SK-N-SH treated with all-trans-retinoic acid at 6 μM for 48 hours (cell line): ENCODE data around the gene SLC25A36.
"Not testable (repeated sequence)": the region's sequence is repeated elsewhere in the genome, so short reads cannot be mapped to it uniquely, and the experiment has no call there.

ENCODE experiments used
- ATAC-seq: fragments of 200-7000 bp; cut with Tn5 transposase; 3 replicates; pipeline ENCODE4 v1.9.1; 2020; ENCODE audit warnings: mild to moderate bottlenecking, moderate library complexity
- ARNTL ChIP-seq: fragments of 450-650 bp; formaldehyde crosslinking; IDR thresholded peaks from 2 replicates; pipeline ENCODE4 v1.5.0; 2020; ENCODE audit warnings: low read depth, mild to moderate bottlenecking, moderate library complexity, borderline replicate concordance
- CREB5 ChIP-seq: fragments of 250-450 bp; sonication (Bioruptor Pico); IDR thresholded peaks from 2 replicates; pipeline ENCODE4 v1.5.1; 2020; ENCODE audit warnings: low read depth, mild to moderate bottlenecking, moderate library complexity
- CSRNP3 ChIP-seq: fragments of 250-450 bp; sonication (Bioruptor Pico); IDR thresholded peaks from 2 replicates; pipeline ENCODE4 v1.5.1; 2021; ENCODE audit warnings: mild to moderate bottlenecking, moderate library complexity
- ESRRG ChIP-seq: fragments of 250-450 bp; sonication (Bioruptor Pico); IDR thresholded peaks from 2 replicates; pipeline ENCODE4 v1.6.1; 2021; ENCODE audit warnings: mild to moderate bottlenecking
- ISL1 ChIP-seq: fragments of 250-450 bp; sonication (Bioruptor Pico); IDR thresholded peaks from 2 replicates; pipeline ENCODE4 v2.1.2; 2022; ENCODE audit warnings: mild to moderate bottlenecking, moderate library complexity
- OSR1 ChIP-seq: fragments of 250-450 bp; sonication (Bioruptor Pico); IDR thresholded peaks from 2 replicates; pipeline ENCODE4 v1.8.0; 2022; ENCODE audit warnings: moderate library complexity, mild to moderate bottlenecking, inconsistent platforms
- PATZ1 ChIP-seq: fragments of 250-450 bp; sonication (Bioruptor Pico); IDR thresholded peaks from 2 replicates; pipeline ENCODE4 v1.8.0; 2020; ENCODE audit warnings: mild to moderate bottlenecking, moderate library complexity, borderline replicate concordance
- PPARA ChIP-seq: fragments of 250-450 bp; sonication (Bioruptor Pico); IDR thresholded peaks from 2 replicates; pipeline ENCODE4 v1.5.0; 2020; ENCODE audit warnings: mild to moderate bottlenecking, borderline replicate concordance
- RARB ChIP-seq: fragments of 250-450 bp; sonication (Bioruptor Pico); IDR thresholded peaks from 2 replicates; pipeline ENCODE4 v1.8.0; 2021; ENCODE audit warnings: mild to moderate bottlenecking, moderate library complexity
- SNAI2 ChIP-seq: fragments of 250-450 bp; sonication (Bioruptor Pico); IDR thresholded peaks from 2 replicates; pipeline ENCODE4 v1.5.0; 2020; ENCODE audit warnings: mild to moderate bottlenecking, moderate library complexity
- TCF4 ChIP-seq: fragments of 250-450 bp; sonication (Bioruptor Pico); IDR thresholded peaks from 2 replicates; pipeline ENCODE4 v1.8.0; 2021; ENCODE audit warnings: mild to moderate bottlenecking, moderate library complexity, borderline replicate concordance
- TOX ChIP-seq: fragments of 250-450 bp; sonication (Bioruptor Pico); IDR thresholded peaks from 2 replicates; pipeline ENCODE4 v1.8.0; 2021; ENCODE audit warnings: mild to moderate bottlenecking, moderate library complexity, borderline replicate concordance
- TSHZ2 ChIP-seq: fragments of 250-450 bp; sonication (Bioruptor Pico); IDR thresholded peaks from 2 replicates; pipeline ENCODE4 v1.5.0; 2020; ENCODE audit warnings: mild to moderate bottlenecking, moderate library complexity
- ZC3H10 ChIP-seq: fragments of 250-450 bp; sonication (Bioruptor Pico); IDR thresholded peaks from 2 replicates; pipeline ENCODE4 v1.5.1; 2021; ENCODE audit warnings: mild to moderate bottlenecking, moderate library complexity
- ZFP3 ChIP-seq: fragments of 250-450 bp; sonication (Bioruptor Pico); IDR thresholded peaks from 2 replicates; pipeline ENCODE4 v1.5.0; 2020; ENCODE audit warnings: mild to moderate bottlenecking, moderate library complexity
- ZFP30 ChIP-seq: fragments of 450-650 bp; formaldehyde crosslinking; IDR thresholded peaks from 2 replicates; pipeline ENCODE4 v1.5.0; 2022; ENCODE audit warnings: mild to moderate bottlenecking, moderate library complexity
- ZNF565 ChIP-seq: fragments of 450-650 bp; formaldehyde crosslinking; conservative IDR thresholded peaks from 2 replicates; pipeline ENCODE4 v1.5.0; 2020; ENCODE audit warnings: low read depth, mild to moderate bottlenecking, moderate library complexity
- ZNF70 ChIP-seq: fragments of 450-650 bp; formaldehyde crosslinking; IDR thresholded peaks from 2 replicates; pipeline ENCODE4 v1.5.0; 2020; ENCODE audit warnings: mild to moderate bottlenecking, moderate library complexity
- ZNF8 ChIP-seq: fragments of 450-650 bp; formaldehyde crosslinking; IDR thresholded peaks from 2 replicates; pipeline ENCODE4 v1.5.0; 2020; ENCODE audit warnings: mild to moderate bottlenecking, moderate library complexity

Gene SLC25A36

GRCh38 chr3:140931801-140932200, 9.8 kb upstream of the SLC25A36 start (continued):
- TF ChIP-seq CREB5 (CRISPR knock-in tag), result no peak
- TF ChIP-seq, all 23 proteins: peak for 0

- ATAC-seq, result no peak
- TF ChIP-seq ZNF565 (CRISPR knock-in tag) (no peak), CSRNP3 (CRISPR knock-in tag) (no peak), TCF4 (CRISPR knock-in tag) (no peak)
- TF ChIP-seq, all 23 proteins: peak for 0
Measured at GRCh38 chr3:140933109-140933508, 8.5 kb upstream of the SLC25A36 start.

- no peak for ATAC-seq
- no peak for TF ChIP-seq ZNF70 (CRISPR knock-in tag)
- TF ChIP-seq ISL1 (CRISPR knock-in tag), result no peak
- TF ChIP-seq RARB (CRISPR knock-in tag), result no peak
- TF ChIP-seq SNAI2 (CRISPR knock-in tag), result no peak
- no peak for TF ChIP-seq PPARA (CRISPR knock-in tag)
- no peak for TF ChIP-seq ZFP3 (CRISPR knock-in tag)
- no peak for TF ChIP-seq TOX
- TF ChIP-seq ZFP30 (CRISPR knock-in tag), result no peak
- TF ChIP-seq ZNF8 (CRISPR knock-in tag), result no peak
- TF ChIP-seq OSR1 (CRISPR knock-in tag), result no peak
- TF ChIP-seq ZC3H10 (CRISPR knock-in tag), result no peak
- no peak for TF ChIP-seq CREB5 (CRISPR knock-in tag)
- TF ChIP-seq ZNF565 (CRISPR knock-in tag), result no peak
Measured at GRCh38 chr3:140933552-140933951, 8.1 kb upstream of the SLC25A36 start.

GRCh38 chr3:140939305-140939704, 2.3 kb upstream of the SLC25A36 start:
- not testable (repeated sequence) for ATAC-seq

- no peak for ATAC-seq
- TF ChIP-seq OSR1 (CRISPR knock-in tag), result no peak
- TF ChIP-seq ARNTL (CRISPR knock-in tag), result no peak
- no peak for TF ChIP-seq ZNF70 (CRISPR knock-in tag)
- TF ChIP-seq ZFP3 (CRISPR knock-in tag), result no peak
- no peak for TF ChIP-seq ZNF565 (CRISPR knock-in tag)
- no peak for TF ChIP-seq PPARA (CRISPR knock-in tag)
- TF ChIP-seq ESRRG (CRISPR knock-in tag), result no peak
- TF ChIP-seq, all 23 proteins: peak for 0
Measured at GRCh38 chr3:140941090-140941433, 574 bp upstream of the SLC25A36 start.

- no peak for TF ChIP-seq OSR1 (CRISPR knock-in tag)
- no peak for TF ChIP-seq RARB (CRISPR knock-in tag)
- TF ChIP-seq TSHZ2 (CRISPR knock-in tag), result no peak
- TF ChIP-seq CREB5 (CRISPR knock-in tag), result no peak
- no peak for TF ChIP-seq PATZ1
- peak; percentile 84 for ATAC-seq
Measured at GRCh38 chr3:140942221-140943104, 827 bp downstream of the SLC25A36 start.
